SK-N-SH (cell line): ENCODE results near the gene ADCY5. TPM values are rescaled to one million over a fixed set of nuclear protein-coding genes. Genes with fewer than 3 reads are reported as not detected.

ENCODE experiments used
- CTCF ChIA-PET: fragments of 300-600, 350-600 bp; formaldehyde crosslinking; extraction: SDS; loops from one replicate; lab custom pipeline; 2021; lab: Yijun Ruan, JAX
- POLR2A ChIA-PET: fragments of 350-600 bp; sonication (Branson Sonifier 250); formaldehyde crosslinking; extraction: SDS; loops from one replicate; lab custom pipeline; 2020; ENCODE audit warnings: antibody characterized with exemption, inconsistent platforms; lab: Yijun Ruan, JAX
- DNase-seq: peaks from one replicate; pipeline ENCODE4 v3.0.0; 2012
- H2AFZ ChIP-seq: fragments of 200-600 bp; sonication (generic); 2 replicates; pipeline ENCODE4 v1.8.1; 2016; ENCODE audit warnings: antibody characterized with exemption, mild to moderate bottlenecking, low read depth
- H3F3A ChIP-seq: fragments of 200-600 bp; sonication (generic); replicated peaks from 2 replicates; pipeline ENCODE3; 2016; ENCODE audit warnings: antibody characterized with exemption, mild to moderate bottlenecking; ENCODE audit not compliant: insufficient read depth
- H3K27ac ChIP-seq, 2 experiments: fragments of 200-500 bp in 1 of 2; fragments of 200-600 bp in 1 of 2; sonication (Bioruptor generic) in 1 of 2; sonication (generic), shearing (Covaris generic) in 1 of 2; 2 replicates each; pipeline versions ENCODE4 v1.5.1 to v1.6.1; 2014 to 2016; ENCODE audit warnings: low read depth in 2 of 2, inconsistent platforms in 1 of 2, low read length in 1 of 2, mild to moderate bottlenecking in 1 of 2, mixed read lengths in 1 of 2
- H3K27me3 ChIP-seq: fragments of 200-600 bp; sonication (generic), shearing (Covaris generic); 2 replicates; pipeline ENCODE4 v1.6.1; 2016; ENCODE audit warnings: mixed run types; ENCODE audit not compliant: insufficient read depth
- H3K36me3 ChIP-seq, 2 experiments: fragments of 200-500 bp in 1 of 2; fragments of 200-600 bp in 1 of 2; sonication (Bioruptor generic) in 1 of 2; sonication (generic) in 1 of 2; replicated peaks in 1 of 2; 2 replicates each; pipeline versions ENCODE3 to v1.5.1; 2014 to 2016; ENCODE audit warnings: low read length in 1 of 2, mild to moderate bottlenecking in 1 of 2; ENCODE audit not compliant: insufficient read depth in 2 of 2, control insufficient read depth in 1 of 2
- H3K4me1 ChIP-seq, 2 experiments: fragments of 200-500 bp in 1 of 2; fragments of 200-600 bp in 1 of 2; sonication (Bioruptor generic) in 1 of 2; sonication (generic), shearing (Covaris generic) in 1 of 2; 2 replicates each; pipeline versions ENCODE4 v1.5.1 to v1.6.1; 2014 to 2016; ENCODE audit warnings: low read depth in 1 of 2, low read length in 1 of 2, mixed run types in 1 of 2; ENCODE audit not compliant: insufficient read depth in 2 of 2, control insufficient read depth in 1 of 2
- H3K4me2 ChIP-seq: fragments of 200-600 bp; sonication (generic), shearing (Covaris generic); 2 replicates; pipeline ENCODE4 v1.6.1; 2017; ENCODE audit warnings: mixed run types
- H3K4me3 ChIP-seq, 2 experiments: fragments of 200-500 bp in 1 of 2; fragments of 200-600 bp in 1 of 2; sonication (Bioruptor generic) in 1 of 2; sonication (generic), shearing (Covaris generic) in 1 of 2; 2 replicates each; pipeline versions ENCODE4 v1.5.1 to v1.8.1; 2014 to 2016; ENCODE audit warnings: low read depth in 2 of 2, inconsistent platforms in 1 of 2, low read length in 1 of 2, mild to moderate bottlenecking in 1 of 2, mixed read lengths in 1 of 2, moderate library complexity in 1 of 2
- H3K79me2 ChIP-seq: fragments of 200-600 bp; sonication (generic); 2 replicates; pipeline ENCODE4 v1.8.1; 2017; ENCODE audit warnings: mild to moderate bottlenecking; ENCODE audit not compliant: insufficient read depth
- H3K9ac ChIP-seq: fragments of 200-600 bp; sonication (generic); 2 replicates; pipeline ENCODE4 v1.6.1; 2017; ENCODE audit warnings: mixed run types
- H3K9me2 ChIP-seq: fragments of 200-600 bp; sonication (generic); 2 replicates; pipeline ENCODE4 v1.6.1; 2017; ENCODE audit warnings: mixed run types
- H3K9me3 ChIP-seq: fragments of 200-600 bp; sonication (generic); 2 replicates; pipeline ENCODE4 v1.6.1; 2017; ENCODE audit warnings: mixed run types, mild to moderate bottlenecking, moderate library complexity
- H4K20me1 ChIP-seq: fragments of 200-600 bp; sonication (generic); 2 replicates; pipeline ENCODE4 v1.6.1; 2017; ENCODE audit warnings: mild to moderate bottlenecking, mixed run types; ENCODE audit not compliant: insufficient read depth
- ELF1 ChIP-seq: IDR thresholded peaks from 2 replicates; pipeline ENCODE4 v1.4.0; 2012
- EP300 ChIP-seq, 2 experiments: IDR thresholded peaks; 2 replicates each; pipeline versions ENCODE4 v1.4.0 to v1.6.1; 2012; ENCODE audit warnings: borderline replicate concordance in 1 of 2, low read depth in 1 of 2, low read length in 1 of 2
- FOSL2 ChIP-seq: IDR thresholded peaks from 2 replicates; pipeline ENCODE4 v1.4.0; 2012; ENCODE audit warnings: low read depth, mild to moderate bottlenecking, moderate library complexity, borderline replicate concordance
- FOXM1 ChIP-seq: IDR thresholded peaks from 2 replicates; pipeline ENCODE4 v1.4.0; 2012; ENCODE audit warnings: low read depth, mild to moderate bottlenecking
- GABPA ChIP-seq: IDR thresholded peaks from 2 replicates; pipeline ENCODE4 v1.4.0; 2012; ENCODE audit warnings: low read depth, mild to moderate bottlenecking
- GATA2 ChIP-seq: sonication (generic); formaldehyde crosslinking; IDR thresholded peaks from 2 replicates; pipeline ENCODE4 v1.5.0; 2020; ENCODE audit warnings: mild to moderate bottlenecking, missing genetic modification reagents
- IRF3 ChIP-seq: fragments of 150-350 bp; IDR thresholded peaks from 2 replicates; pipeline ENCODE4 v1.6.1; 2016; ENCODE audit warnings: mild to moderate bottlenecking, low read depth, low read length
- JUND ChIP-seq: IDR thresholded peaks from 2 replicates; pipeline ENCODE4 v1.4.0; 2012
- MXI1 ChIP-seq: IDR thresholded peaks from 2 replicates; pipeline ENCODE4 v1.6.1; 2012; ENCODE audit warnings: mild to moderate bottlenecking, low read depth, low read length, improper control_type of control experiment
- NFIC ChIP-seq: IDR thresholded peaks from 2 replicates; pipeline ENCODE4 v1.4.0; 2012; ENCODE audit warnings: borderline replicate concordance
- NRF1 ChIP-seq: IDR thresholded peaks from 2 replicates; pipeline ENCODE4 v1.6.1; 2012; ENCODE audit warnings: low read depth, mild to moderate bottlenecking, low read length
- REST ChIP-seq: IDR thresholded peaks from 2 replicates; pipeline ENCODE4 v1.6.1; 2012; ENCODE audit warnings: mild to moderate bottlenecking, low read depth, low read length, moderate library complexity
- RXRA ChIP-seq: IDR thresholded peaks from 2 replicates; pipeline ENCODE4 v1.4.0; 2012; ENCODE audit warnings: low read depth, mild to moderate bottlenecking, borderline replicate concordance
- SMC3 ChIP-seq: IDR thresholded peaks from 2 replicates; pipeline ENCODE4 v1.6.1; 2012; ENCODE audit warnings: low read depth, low read length, improper control_type of control experiment
- TAF1 ChIP-seq: IDR thresholded peaks from 2 replicates; pipeline ENCODE4 v1.6.1; 2012; ENCODE audit warnings: low read depth, mild to moderate bottlenecking, low read length, moderate library complexity, borderline replicate concordance
- TCF12 ChIP-seq: IDR thresholded peaks from 2 replicates; pipeline ENCODE4 v1.4.0; 2012
- USF1 ChIP-seq: IDR thresholded peaks from 2 replicates; pipeline ENCODE4 v1.4.0; 2012; ENCODE audit warnings: low read depth, borderline replicate concordance
- USF2 ChIP-seq: fragments of 150-350 bp; IDR thresholded peaks from 2 replicates; pipeline ENCODE4 v1.6.1; 2017; ENCODE audit warnings: antibody characterized with exemption, low read length, low read depth, borderline replicate concordance
- YY1 ChIP-seq: IDR thresholded peaks from 2 replicates; pipeline ENCODE4 v1.4.0; 2012; ENCODE audit warnings: low read depth, mild to moderate bottlenecking
- ZBTB33 ChIP-seq: IDR thresholded peaks from 2 replicates; pipeline ENCODE4 v1.4.0; 2012; ENCODE audit warnings: low read depth, borderline replicate concordance
- WGBS: methylation state at CpG from one replicate; pipeline ENCODE4 v1.1.6; 2017; ENCODE audit warnings: low lambda C conversion rate; 5-methylcytosine and 5-hydroxymethylcytosine counted together
- polyA plus RNA-seq, 3 experiments: library from polyadenylated mRNA; depleted of rRNA; stranded (reverse); fragments of >200 nt; gene quantifications; 2 replicates each; pipeline ENCODE4 v1.2.3, GENCODE V29; 2012

Gene ADCY5
- polyA plus RNA-seq, 1 of the 3 experiments (the other 2 are of a cell fraction) = 0.21 TPM

- TF ChIP-seq ZBTB33 = no peak
- TF ChIP-seq, all 33 proteins: peak for 0
Measured at GRCh38 chr3:123347205-123347604, 101.7 kb downstream of the ADCY5 start (continued).

- DNase-seq = no peak
- Histone ChIP-seq H3K4me1 (peaks cover 0 to 2% of the 10 kb centered on the region in 2 experiments; a peak in 1 of 4 replicates), H3K79me2 (no peaks in the 10 kb centered on the region), H3K27me3 (peaks cover 53% of the 10 kb centered on the region), H3K27ac (no peak overlapping the region), H3K9me2 (no peaks in the 10 kb centered on the region), H4K20me1 (peaks cover 10% of the 10 kb centered on the region; the same call in 1 of the 2 replicates), H3K9ac (no peak overlapping the region), H3F3A (no peaks in the 10 kb centered on the region), H3K4me2 (no peak overlapping the region), H3K36me3 (no peaks in the 10 kb centered on the region), H3K9me3 (no peaks in the 10 kb centered on the region), H2AFZ (no peak overlapping the region), H3K4me3 (no peak overlapping the region)
- CTCF ChIA-PET = interaction anchor here (1.0 to 1.6 kb wide), 3 partner anchors 10 to 213 kb away, joined by 3 to 7 read pairs (median 4); no protein-coding TSS in a partner anchor
- POLR2A ChIA-PET = no interaction called here
- 82% methylated on average over 8 of the region's 8 CpGs for WGBS
- TF ChIP-seq MXI1 (no peak), GATA2 (CRISPR knock-in tag) (no peak), NRF1 (no peak), TAF1 (no peak), USF2 (no peak), ZBTB33 (no peak), NFIC (no peak), USF1 (no peak), TCF12 (no peak), RXRA (no peak), FOSL2 (no peak), GABPA (no peak), FOXM1 (no peak), EP300 (IDR thresholded peaks at IDR 0.05; ENCODE audit: borderline replicate concordance in 1 of 2, low read depth in 1 of 2, low read length in 1 of 2) (no peak), SMC3 (no peak), REST (no peak), YY1 (no peak), JUND (no peak), IRF3 (no peak), ELF1 (no peak)
- TF ChIP-seq, all 33 proteins: peak for 0
Measured at GRCh38 chr3:123346021-123346420, 102.9 kb downstream of the ADCY5 start.
